Measurements from ENCODE around the gene AKAP6. TPM values are rescaled to one million over a fixed set of nuclear protein-coding genes. Genes with fewer than 3 reads are reported as not detected.

AKAP6 gene
- total RNA-seq, 1 donor from 2014 or later: 0.21 TPM

DNA sequence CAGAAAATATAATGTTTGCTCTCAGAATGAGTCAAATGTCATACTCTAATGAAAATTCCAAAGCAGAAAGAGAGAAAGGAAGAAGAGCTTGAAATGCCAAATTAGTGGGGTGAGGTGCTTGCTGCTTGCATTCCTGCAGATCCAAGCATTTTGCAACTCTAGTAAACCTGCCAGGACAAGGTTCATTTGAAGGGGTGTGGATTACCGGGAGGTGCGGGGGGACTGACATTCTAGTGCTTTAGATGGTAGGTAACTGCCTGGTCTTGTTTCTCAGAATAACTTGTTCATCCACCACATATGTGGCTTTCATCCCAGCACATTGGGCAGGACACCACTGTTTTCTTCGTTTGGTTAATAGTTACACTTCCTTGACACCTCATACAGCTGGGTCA is 144.4 kb downstream of the AKAP6 start:
- DNase-seq (ENCODE audit: low spot score): no peak
- Mint-ChIP-seq H3K4me1 (ENCODE audit: low read depth) (no peaks in the 10 kb centered on the region), H3K27me3 (ENCODE audit: insufficient read depth) (peaks cover 3% of the 10 kb centered on the region), H3K9me3 (no peaks in the 10 kb centered on the region), H3K4me3 (no peak overlapping the region), H3K36me3 (ENCODE audit: low read depth) (no peaks in the 10 kb centered on the region), H3K27ac (no peak overlapping the region)
- intact Hi-C loops (cut with micrococcal nuclease): no loop called here

DNA sequence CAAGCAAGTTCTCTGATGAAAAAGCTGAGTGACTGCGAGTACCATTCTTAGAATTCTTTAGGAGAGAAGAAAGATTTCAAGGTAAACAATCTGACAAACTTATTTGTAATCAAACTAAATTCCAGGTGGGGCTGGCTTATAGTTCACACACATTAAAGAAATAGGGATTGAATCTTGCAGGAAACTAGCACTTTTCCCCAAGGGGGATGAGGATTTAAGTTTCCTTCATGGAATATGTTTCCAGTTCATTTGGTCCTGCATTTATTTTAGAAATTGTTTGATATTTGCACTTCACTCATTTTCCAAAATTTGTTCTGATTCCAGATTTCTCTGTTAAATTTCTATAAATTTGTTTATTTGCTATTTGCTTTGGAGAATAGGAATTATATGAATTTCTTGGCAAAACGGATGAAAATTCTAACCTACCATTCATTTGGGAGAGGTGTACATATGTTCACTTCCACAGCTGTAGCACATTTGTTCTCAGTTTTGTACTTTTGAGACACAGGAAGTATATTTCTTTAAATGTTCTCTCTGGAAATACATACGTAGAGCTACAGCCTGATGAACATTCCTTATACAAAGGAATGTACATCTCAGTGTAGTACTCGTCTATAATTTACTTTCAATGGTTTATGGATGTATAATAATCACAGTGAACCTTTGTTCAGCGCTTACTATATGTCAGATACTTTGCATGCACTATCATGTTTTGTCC is 145.5 kb downstream of the AKAP6 start:
- H3K4me1 Mint-ChIP-seq (ENCODE audit: low read depth): no peaks in the 10 kb centered on the region
- intact Hi-C loops (cut with micrococcal nuclease): no loop called here
- H3K27ac Mint-ChIP-seq: no peak overlapping the region
- H3K9me3 Mint-ChIP-seq: no peaks in the 10 kb centered on the region
- H3K4me3 Mint-ChIP-seq: no peak overlapping the region
- no peaks in the 10 kb centered on the region for H3K27me3 Mint-ChIP-seq (ENCODE audit: insufficient read depth)
- no peaks in the 10 kb centered on the region for H3K36me3 Mint-ChIP-seq (ENCODE audit: low read depth)
- no peak for DNase-seq (ENCODE audit: low spot score)

DNA sequence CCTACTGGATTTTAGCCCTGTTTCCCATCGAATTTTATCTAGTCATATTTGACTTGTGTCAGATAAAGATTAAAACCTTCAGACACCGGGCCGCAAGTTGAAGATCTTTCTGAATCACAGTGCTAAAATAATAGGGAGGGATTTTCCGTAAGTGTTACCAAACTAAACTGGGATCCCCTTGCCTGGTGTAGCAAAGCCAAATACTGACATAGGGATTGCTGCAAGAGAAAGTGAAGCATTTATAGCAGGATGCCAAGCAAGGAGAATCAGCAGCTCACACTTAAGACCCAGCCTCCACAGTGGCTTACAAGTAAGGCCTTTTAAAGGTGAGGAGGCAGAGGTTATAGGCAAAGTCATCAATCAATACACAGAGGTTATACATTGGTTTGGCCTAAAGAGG is 147.4 kb downstream of the AKAP6 start:
- Mint-ChIP-seq H3K36me3 (ENCODE audit: low read depth) (no peaks in the 10 kb centered on the region), H3K27me3 (ENCODE audit: insufficient read depth) (no peaks in the 10 kb centered on the region), H3K9me3 (no peaks in the 10 kb centered on the region), H3K27ac (no peak overlapping the region), H3K4me1 (ENCODE audit: low read depth) (no peaks in the 10 kb centered on the region), H3K4me3 (no peak overlapping the region)
- no peak for DNase-seq (ENCODE audit: low spot score)
- intact Hi-C loops (cut with micrococcal nuclease): no loop called here

DNA sequence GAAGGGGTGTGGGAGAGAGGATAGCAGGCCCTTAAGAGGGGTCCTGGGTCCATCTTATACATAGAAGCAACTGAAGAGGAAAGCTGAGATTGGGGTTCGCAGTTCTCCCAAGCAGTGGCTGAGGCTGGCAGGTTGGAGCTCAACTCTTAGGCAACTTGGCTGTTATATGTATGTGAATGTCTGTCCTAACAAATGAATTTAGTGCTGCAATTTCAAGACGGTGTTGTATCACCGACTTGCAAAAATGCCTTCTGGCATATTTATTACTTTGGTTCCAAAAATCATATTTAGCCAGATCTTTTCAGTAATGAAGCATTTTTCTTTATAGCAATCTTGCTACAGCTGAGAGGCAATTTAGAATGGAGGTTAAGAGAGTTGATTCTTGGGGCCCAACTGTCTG is 148.3 kb downstream of the AKAP6 start:
- H3K4me3 Mint-ChIP-seq: no peak overlapping the region

DNA sequence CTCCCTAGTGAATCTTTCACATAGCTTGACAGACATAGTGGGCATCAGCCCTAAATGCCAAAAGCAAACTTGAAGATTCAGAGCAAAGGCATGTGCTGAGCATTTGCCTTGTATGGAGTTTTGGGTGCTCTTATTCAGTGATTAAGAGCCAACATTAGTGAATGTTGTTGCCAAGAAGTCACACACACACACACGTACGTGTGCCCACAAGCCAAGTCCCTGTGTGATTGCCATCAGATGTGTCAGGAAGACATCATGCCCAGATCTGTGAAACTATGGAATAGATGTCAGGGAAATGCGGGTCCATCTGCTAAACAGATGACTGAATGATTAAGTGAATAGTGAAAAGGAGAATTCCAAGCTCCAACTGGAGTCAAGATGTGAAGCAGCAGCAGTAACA is 149.0 kb downstream of the AKAP6 start:
- Mint-ChIP-seq H3K9me3 (no peaks in the 10 kb centered on the region), H3K4me3 (no peak overlapping the region), H3K27me3 (ENCODE audit: insufficient read depth) (no peaks in the 10 kb centered on the region), H3K4me1 (ENCODE audit: low read depth) (no peaks in the 10 kb centered on the region), H3K36me3 (ENCODE audit: low read depth) (no peaks in the 10 kb centered on the region), H3K27ac (no peak overlapping the region)
- intact Hi-C loops (cut with micrococcal nuclease): no loop called here
- no peak for DNase-seq (ENCODE audit: low spot score)

More for the DNA sequence above, 148.3 kb downstream of the AKAP6 start:
- Mint-ChIP-seq H3K9me3 (no peaks in the 10 kb centered on the region), H3K27ac (no peak overlapping the region), H3K27me3 (ENCODE audit: insufficient read depth) (no peaks in the 10 kb centered on the region), H3K4me1 (ENCODE audit: low read depth) (no peaks in the 10 kb centered on the region), H3K36me3 (ENCODE audit: low read depth) (no peaks in the 10 kb centered on the region)
- no peak for DNase-seq (ENCODE audit: low spot score)
- intact Hi-C loops (cut with micrococcal nuclease): no loop called here

DNA sequence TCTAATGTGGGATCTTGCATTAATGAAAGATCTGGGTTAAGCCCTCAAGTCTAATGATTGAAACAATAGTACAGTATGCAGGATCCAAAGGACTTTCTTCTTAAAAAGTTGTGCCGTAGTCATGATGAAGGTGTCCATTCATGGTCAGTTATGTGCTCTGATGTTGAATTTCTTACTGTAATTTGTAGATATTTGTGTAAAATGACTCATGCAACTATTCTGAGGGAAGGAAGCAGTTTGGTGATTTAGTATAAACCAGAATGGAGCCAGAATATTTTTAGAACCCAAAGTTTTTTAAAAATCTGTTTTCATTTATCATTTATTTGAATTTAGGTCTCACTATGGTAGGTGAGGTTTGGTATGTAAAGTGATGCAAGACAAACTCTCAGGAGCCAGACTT is 151.2 kb downstream of the AKAP6 start:
- no peaks in the 10 kb centered on the region for H3K27me3 Mint-ChIP-seq (ENCODE audit: insufficient read depth)
- no peak for DNase-seq (ENCODE audit: low spot score)
- no peaks in the 10 kb centered on the region for H3K9me3 Mint-ChIP-seq
- H3K27ac Mint-ChIP-seq: no peak overlapping the region
- intact Hi-C loops (cut with micrococcal nuclease): no loop called here
- no peaks in the 10 kb centered on the region for H3K36me3 Mint-ChIP-seq (ENCODE audit: low read depth)
- no peaks in the 10 kb centered on the region for H3K4me1 Mint-ChIP-seq (ENCODE audit: low read depth)
- no peak overlapping the region for H3K4me3 Mint-ChIP-seq

DNA sequence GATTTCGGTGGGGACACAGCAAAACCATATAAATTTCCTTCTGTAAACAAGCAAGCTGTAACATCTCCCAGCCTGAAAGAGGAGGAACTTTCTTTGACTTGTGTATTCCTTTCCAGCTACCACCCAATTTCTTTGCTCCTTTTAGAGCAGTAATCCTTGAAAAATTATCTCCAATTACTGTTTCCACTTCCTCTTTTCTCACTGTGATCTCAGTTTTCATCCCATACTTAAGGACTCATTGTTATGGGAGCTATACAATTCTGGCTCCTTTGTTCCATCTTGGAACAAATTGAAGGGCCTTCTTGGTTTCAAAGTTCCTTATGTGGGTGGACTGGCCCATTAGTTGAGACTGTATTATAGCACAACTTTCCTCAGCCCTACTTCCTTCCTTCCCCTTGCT is 152.6 kb downstream of the AKAP6 start:
- Mint-ChIP-seq H3K27me3 (ENCODE audit: insufficient read depth) (no peaks in the 10 kb centered on the region), H3K27ac (no peak overlapping the region), H3K4me3 (no peak overlapping the region), H3K4me1 (ENCODE audit: low read depth) (no peaks in the 10 kb centered on the region), H3K9me3 (peaks cover 4% of the 10 kb centered on the region), H3K36me3 (ENCODE audit: low read depth) (no peaks in the 10 kb centered on the region)
- DNase-seq (ENCODE audit: low spot score): no peak
- intact Hi-C loops (cut with micrococcal nuclease): no loop called here

DNA sequence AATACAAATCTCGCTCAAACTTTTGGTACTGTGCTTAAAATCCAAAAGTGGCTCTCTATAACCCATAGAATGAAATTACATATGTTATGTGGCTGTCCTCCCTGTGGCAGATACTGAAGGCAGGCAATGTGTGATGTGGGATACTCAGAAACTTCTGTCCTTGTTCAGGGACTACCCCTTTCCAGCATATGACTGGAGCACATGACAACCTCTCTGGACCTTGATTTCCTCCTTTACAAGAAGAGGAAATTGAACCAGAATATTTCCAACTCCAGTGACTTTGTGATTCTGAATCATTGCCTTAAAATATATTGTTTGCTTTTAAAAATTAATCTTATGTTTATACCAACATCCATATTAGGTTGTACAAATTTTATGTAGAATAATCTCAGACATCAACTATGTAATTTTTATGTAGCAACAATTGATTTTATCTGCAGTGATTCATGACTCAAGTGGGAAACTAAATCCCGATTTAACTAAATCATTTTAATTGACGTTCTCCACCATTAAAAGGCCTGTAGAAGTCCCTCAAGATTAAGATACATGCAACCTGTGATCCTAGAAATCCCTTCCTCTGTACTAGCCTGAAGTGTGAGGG is 162.4 kb downstream of the AKAP6 start:
- H3K27me3 Mint-ChIP-seq (ENCODE audit: insufficient read depth): no peaks in the 10 kb centered on the region
- intact Hi-C loops (cut with micrococcal nuclease): no loop called here
- no peak overlapping the region for H3K4me3 Mint-ChIP-seq
- no peak overlapping the region for H3K27ac Mint-ChIP-seq
- no peaks in the 10 kb centered on the region for H3K36me3 Mint-ChIP-seq (ENCODE audit: low read depth)
- peaks cover 3% of the 10 kb centered on the region for H3K9me3 Mint-ChIP-seq
- no peak for DNase-seq (ENCODE audit: low spot score)
- H3K4me1 Mint-ChIP-seq (ENCODE audit: low read depth): no peaks in the 10 kb centered on the region

DNA sequence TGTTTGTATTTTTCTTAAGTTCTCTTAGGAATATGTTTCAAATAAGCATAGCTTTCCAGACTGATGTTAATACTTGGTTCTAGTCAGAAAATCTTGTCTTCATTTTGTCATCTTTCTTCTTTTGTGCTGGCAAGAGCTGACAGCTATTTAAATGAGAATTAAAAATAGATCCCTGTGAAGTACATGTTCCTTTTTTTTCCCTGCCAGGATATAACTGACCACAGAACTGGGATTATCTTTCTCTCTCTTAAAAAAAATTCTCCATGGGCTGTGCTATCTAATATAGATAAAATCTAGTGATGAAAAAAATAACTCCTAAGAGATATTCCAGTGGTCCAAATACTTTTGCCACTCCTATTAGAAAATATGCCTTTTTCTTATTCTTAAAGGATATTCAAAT is 163.4 kb downstream of the AKAP6 start:
- Mint-ChIP-seq H3K4me3 (no peak overlapping the region), H3K27ac (no peak overlapping the region), H3K27me3 (ENCODE audit: insufficient read depth) (peaks cover 3% of the 10 kb centered on the region), H3K4me1 (ENCODE audit: low read depth) (no peaks in the 10 kb centered on the region), H3K9me3 (no peaks in the 10 kb centered on the region), H3K36me3 (ENCODE audit: low read depth) (no peaks in the 10 kb centered on the region)
- no peak for DNase-seq (ENCODE audit: low spot score)
- intact Hi-C loops (cut with micrococcal nuclease): no loop called here

DNA sequence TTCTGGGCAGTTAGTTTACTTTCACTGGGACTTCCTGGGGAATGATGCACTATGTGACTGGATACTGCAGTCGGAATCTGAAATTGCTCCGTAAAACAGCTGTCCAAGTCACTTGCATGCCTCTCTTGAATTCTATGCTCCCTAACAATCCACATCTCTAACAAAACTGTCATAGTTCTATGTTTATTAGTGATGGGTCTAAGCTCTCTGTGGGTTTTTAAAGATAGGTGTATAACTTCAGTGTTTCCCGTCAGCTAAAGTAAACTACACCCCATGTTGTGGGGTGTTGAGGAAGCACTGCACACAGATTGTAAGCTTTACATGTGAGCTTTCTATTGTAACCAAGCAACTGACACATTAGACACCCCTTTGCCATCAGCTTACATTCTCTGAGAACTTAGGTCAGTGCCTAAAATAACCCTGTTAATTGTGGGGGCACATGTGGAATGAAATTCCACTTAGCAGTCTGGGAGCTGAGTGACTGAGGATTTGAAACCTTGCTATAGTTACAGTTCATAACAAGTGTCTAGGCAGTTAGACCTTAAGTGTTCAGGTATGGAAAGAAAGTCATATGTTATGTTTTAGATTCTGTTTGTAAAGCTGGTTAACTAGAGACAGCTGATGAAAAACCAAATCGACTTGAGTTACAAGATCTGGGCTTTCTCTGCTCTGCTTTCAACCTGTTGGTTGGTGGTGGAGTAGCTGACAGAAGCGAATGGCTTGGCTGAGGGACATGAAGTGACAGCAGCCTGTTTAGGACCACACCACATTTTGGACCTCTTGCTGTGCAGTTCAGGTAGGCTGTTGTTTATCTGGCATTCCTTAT is 165.7 kb downstream of the AKAP6 start:
- no peak for DNase-seq (ENCODE audit: low spot score)
- H3K9me3 Mint-ChIP-seq: no peaks in the 10 kb centered on the region
- intact Hi-C loops (cut with micrococcal nuclease): no loop called here
- no peak overlapping the region for H3K27ac Mint-ChIP-seq
- no peaks in the 10 kb centered on the region for H3K4me1 Mint-ChIP-seq (ENCODE audit: low read depth)
- H3K36me3 Mint-ChIP-seq (ENCODE audit: low read depth): no peaks in the 10 kb centered on the region
- peaks cover 5% of the 10 kb centered on the region for H3K27me3 Mint-ChIP-seq (ENCODE audit: insufficient read depth)
- no peak overlapping the region for H3K4me3 Mint-ChIP-seq

DNA sequence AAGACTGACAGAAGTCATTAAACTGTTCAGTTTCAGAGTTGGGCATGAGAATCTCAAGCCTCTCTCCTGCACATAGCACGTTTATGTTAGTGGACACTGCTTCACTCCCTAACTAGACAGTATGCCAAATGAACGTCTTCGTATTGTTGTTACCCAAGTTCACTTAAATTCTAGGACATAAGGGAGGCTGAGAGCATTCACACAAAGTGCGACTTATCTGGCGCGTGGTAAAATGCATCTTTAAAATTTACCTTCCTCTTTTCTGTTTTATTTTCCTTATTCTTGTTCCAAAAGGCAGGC is 166.3 kb downstream of the AKAP6 start:
- intact Hi-C loops (cut with micrococcal nuclease): no loop called here
- Mint-ChIP-seq H3K27ac (no peak overlapping the region), H3K9me3 (no peaks in the 10 kb centered on the region), H3K4me1 (ENCODE audit: low read depth) (no peaks in the 10 kb centered on the region), H3K36me3 (ENCODE audit: low read depth) (no peaks in the 10 kb centered on the region), H3K4me3 (no peak overlapping the region), H3K27me3 (ENCODE audit: insufficient read depth) (peaks cover 5% of the 10 kb centered on the region)
- DNase-seq (ENCODE audit: low spot score): no peak

DNA sequence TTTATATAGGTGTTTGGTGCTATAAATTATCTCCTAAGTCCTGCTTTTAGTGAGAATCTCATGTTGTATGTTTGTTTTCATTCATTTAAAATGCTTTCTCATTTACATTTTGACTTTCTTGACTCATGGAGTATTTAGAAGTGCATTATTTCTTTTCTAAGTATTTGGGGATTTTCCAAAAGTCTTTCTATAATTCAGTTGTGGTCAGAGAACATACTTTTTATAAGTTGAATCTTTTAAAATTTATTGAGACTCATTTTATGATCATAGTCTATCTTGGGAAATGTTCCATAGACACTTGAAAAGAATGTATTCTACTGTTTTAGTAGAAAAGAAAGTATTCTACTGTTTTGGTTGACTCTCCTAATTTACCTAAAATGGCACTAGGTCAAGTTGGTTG is 168.2 kb downstream of the AKAP6 start:
- Mint-ChIP-seq H3K27ac (no peak overlapping the region), H3K9me3 (no peaks in the 10 kb centered on the region), H3K4me1 (ENCODE audit: low read depth) (no peaks in the 10 kb centered on the region), H3K27me3 (ENCODE audit: insufficient read depth) (peaks cover 5% of the 10 kb centered on the region), H3K4me3 (no peak overlapping the region), H3K36me3 (ENCODE audit: low read depth) (no peaks in the 10 kb centered on the region)
- no peak for DNase-seq (ENCODE audit: low spot score)
- intact Hi-C loops (cut with micrococcal nuclease): no loop called here

All from activated T-helper 1 cell treated with anti-CD3 and anti-CD28 coated beads, Interleukin-12 subunit alpha, Interleukin-12 subunit beta, Interleukin-2, Interleukin-4 antibody, amounts not matched to agents 30 ng/mL and 10 ng/mL and 1 ng/mL, durations not matched to agents 14 hours and 24 hours and 36 hours (primary cell).